Stimulated activated CD8-positive, alpha-beta memory T cell treated with anti-CD3 and anti-CD28 coated beads, Interleukin-12 subunit alpha, Interleukin-12 subunit beta, amount 100 ng/mL, for 1 hour (primary cell): ENCODE measurements around the gene IPO11.
"Not testable (repeated sequence)": the region's sequence is repeated elsewhere in the genome, so short reads cannot be mapped to it uniquely, and the experiment has no call there.

Experiments
- DNase-seq: peaks from one replicate; pipeline ENCODE4 v3.0.0-alpha.2; 2020; ENCODE audit warnings: low read depth

The IPO11 gene

DNA sequence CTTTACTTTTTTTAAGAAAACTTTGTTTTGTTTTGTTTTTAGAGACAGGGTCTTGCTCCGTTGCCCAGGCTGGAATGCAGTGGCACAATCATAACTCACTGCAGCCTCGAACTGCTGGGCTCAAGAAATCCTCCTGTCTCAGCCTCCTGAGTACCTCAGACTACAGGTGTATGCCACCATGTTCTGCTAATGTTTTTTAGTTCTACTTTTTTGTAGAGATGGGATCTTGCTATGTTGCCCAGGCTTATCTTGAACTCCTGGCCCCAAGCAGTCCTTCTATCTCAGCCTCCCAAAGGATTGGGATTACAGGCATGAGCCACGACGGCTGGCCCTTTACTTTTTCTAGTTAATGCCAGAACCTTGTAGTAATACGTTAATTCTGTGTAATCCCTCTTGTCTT lies 36.0 kb downstream of the IPO11 start:
- DNase-seq = no peak

DNA sequence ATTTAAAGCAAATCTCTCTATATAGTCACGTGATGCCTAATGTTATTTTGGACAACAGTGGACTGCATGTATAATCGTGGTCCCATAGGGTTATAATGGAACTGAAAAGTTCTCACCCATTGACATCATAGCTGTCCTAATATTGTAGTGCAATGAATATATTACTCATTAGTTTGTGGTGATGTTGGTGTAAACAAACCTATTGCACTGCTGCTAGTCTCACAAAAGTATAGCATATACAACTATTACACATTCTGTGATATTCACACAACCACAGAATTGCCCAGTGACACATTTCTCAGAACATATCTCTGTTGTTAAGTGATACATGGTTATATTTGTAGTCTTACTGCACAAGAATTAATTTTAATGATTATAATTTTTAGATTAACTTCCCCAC lies 37.7 kb downstream of the IPO11 start:
- no peak for DNase-seq

DNA sequence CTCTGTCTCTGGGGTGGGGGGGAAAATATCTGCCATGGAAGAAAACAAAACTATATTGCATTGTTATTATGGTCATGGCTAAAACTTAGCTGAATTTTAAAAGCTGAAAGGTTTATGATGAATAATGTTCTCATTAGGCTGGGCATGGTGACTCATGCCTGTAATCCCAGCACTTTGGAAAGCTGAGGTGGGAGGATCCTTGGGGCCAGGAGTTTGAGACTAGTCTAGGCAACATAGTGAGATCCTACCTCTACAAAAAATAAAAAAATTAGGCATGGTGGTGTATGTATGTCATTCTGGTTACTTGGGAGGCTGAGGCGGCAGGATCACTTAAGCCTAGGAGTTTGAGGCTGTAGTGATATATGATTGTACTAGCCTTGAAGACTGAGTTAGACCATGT lies 44.5 kb downstream of the IPO11 start:
- DNase-seq = no peak

DNA sequence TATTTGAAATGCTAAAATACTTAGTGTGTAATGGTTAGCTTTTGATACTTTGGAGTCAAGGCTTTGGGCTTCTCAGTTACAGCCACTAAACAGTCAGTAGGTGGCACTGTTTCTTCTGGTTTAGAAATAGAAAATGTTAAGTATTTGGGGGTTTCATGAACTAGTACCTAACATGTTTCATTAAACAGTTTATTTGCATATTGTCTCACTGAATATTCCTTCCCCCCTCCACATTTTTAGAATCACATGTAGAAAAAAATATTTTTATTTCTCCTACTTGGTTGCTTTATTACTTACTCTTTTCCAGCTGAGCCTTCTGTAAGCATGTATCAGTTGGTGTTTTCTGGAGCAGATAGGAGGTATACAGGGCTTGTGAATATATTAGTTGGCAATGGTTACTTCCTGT lies 48.0 kb downstream of the IPO11 start:
- DNase-seq = no peak

DNA sequence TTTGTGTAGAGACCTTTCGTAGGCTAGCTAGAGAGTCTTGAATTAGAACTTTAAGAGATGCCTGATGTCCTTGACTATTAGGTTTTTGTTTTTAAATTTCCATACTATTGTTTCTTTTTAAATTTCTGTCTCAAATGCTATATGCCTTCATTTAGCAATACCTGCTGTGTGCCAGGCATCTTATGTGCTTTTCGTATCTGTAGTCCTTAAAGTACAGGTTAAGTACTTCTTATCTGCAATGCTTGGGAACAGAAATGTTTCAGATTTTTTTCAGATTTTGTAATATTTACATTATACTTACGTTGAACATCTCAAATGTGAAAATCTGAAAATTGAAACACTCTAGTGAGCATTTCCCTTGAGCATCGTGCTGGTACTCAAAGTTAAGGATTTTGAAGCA lies 49.0 kb downstream of the IPO11 start:
- no peak for DNase-seq

DNA sequence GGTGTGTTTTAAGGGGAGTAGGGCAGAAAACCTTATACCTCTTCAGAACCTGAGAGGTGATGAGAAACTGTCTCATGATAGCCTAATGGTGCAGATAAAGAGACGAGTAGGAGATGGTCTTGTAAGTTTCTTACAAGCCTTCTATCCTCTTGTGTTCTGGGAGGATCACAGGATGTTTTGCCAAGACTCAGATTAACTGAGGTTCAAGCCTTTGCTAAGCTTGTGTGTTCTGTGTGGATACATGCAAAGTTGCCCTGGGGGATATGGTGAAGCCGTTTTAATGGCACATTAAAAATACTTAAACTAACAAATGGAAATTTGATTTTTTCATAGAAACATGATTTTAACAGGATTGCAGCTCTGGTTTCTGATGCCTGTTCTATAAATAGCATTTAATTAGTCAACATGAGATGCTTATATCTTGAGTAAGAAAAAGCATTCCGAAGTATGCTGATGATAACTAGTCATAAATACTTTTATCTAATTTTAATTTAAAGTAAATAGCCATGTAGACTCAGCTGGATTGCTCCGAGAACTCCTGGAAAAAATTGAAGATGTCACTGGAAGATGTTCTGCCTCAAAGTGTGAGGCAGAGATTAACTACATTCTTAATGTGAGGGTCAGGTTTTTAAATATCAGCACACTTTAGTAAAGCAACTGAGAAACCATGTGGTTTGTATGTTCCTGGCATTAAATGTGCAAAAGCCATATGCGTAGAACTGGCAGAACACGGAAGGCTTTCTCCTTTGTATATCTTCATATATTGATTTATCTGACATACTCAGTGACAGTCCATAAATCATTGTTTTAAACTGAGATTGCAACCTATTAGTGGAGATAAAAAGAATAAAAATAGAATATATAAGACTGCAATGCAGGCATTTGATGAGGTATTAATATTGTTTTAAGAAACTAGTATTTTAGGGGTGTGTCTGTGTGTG lies 53.7 kb downstream of the IPO11 start:
- DNase-seq = no peak

DNA sequence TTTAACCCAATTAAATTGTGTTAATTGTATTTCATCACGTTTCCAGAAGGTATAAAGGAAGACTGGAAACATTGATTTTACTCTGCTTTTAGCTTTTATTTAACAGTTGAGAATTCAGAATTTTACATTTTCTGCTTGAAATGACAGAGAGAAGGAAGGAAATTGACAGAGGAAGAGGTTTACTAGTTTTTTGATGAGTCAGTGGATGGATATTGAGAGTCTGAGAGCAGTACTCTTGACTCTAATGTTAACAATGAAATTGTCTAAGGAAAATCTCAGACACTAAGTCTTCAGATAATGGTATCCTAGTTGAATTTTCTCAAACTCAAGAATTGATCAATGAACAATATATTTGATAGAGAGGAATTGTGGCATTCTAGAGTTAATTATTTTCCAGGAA lies 60.6 kb downstream of the IPO11 start:
- DNase-seq = no peak

DNA sequence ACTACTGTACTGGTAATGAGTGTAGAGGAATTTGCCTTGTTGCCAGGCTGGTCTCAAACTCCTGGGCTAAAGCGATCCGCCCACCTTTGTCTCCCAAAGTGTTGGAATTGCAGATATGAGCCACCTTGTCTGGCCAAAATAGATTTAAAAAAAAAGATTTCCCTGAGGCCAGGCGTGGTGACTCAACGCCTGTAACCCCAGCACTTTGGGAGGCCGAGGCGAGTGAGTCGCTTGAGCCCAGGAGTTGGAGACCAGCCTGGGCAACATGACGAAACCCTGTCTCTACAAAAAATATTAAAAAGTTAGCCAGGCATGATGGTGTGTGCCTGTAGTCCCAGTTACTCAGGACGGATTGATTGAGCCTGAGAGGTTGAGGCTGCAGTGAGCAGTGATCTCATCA lies 62.5 kb downstream of the IPO11 start:
- no peak for DNase-seq

DNA sequence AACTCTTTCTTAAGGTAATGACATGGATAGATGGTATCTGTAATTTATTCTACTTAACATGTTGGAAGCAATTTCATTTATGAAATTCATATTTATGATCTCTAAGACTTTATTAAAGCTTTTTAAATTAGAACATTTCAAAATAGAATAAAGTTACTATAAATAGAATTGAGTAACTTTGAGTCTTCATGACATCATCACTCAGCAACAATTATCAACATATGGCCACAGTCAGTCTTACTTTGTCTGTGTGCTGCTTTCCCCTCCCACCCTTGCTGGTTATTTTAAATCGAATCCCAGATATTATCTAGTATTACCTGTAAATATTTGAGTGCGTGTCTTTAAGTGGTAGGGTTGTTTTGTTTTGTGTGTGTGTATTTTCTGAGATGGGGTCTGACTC lies 65.2 kb downstream of the IPO11 start:
- DNase-seq = no peak

DNA sequence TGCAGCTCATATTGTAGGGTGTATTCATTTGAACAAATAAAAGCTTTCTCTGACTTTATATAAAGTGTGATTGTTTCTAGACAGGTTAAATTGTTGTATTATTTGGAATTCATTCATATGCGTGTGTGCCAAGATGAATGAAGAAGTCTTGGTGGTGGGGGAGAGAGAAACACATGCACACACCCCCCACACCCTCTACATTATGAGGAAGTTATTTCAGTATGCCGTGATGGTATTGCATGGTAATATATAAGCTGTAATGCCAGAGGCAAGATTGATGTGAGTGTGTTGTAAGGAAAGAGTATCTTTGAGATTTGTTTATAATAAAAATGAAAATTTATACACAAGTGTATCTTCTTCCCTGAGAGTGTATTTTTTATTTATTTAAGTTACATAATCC lies 71.0 kb downstream of the IPO11 start:
- no peak for DNase-seq

DNA sequence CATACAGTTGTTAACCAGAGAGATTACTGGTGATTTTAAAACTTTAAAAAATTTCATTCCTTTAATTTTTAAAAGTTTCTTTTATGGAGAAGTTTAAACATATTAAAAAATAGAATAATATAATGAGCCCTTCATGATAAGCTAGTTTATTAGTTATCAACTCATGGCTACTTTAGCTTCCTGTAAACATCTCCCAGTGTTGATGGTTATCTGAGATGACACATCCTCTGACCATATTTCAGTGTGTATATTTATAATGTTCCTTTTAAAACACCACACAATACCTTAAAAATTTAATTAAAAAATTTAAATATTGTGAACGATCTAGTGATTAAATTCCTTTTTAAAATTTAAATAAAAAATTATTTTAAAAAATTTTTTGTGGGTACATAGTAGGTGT lies 74.1 kb downstream of the IPO11 start:
- no peak for DNase-seq

DNA sequence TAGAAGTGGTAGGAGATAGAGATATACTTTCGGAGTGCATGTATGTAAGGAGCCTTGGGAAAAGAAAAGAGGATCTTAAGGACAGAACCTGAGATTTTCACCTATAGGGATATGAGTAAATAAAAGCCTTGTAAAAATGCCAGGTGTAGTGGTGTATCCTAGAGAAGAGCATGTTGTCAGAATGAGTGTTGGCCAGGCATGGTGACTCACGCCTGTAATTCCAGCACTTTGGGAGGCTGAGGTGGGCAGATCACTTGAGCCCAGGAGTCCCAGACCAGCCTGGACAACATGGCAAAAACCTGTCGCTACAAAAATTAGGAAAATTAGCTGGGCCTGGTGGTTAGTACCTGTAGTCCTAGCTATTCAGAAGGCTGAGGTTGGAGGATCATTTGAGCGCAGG lies 76.0 kb downstream of the IPO11 start:
- no peak for DNase-seq

DNA sequence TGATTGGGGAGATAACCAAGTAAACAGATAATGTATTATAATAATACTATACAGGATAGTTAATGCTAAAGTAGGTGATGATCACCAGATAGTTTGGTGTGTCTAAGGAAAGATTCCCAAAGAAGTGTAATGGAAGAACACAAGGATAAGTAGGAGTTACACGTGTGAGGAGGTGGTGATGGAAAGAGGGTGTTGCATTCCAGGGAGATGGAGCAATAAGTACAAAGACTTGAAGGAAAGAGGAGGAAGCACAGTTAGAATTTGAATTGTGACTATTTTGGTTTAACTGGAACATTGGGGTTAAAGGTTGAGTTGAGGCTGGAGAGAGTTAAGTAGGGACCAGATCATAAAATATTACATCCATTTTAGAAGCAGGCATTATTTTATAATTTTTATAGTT lies 76.9 kb downstream of the IPO11 start:
- no peak for DNase-seq

DNA sequence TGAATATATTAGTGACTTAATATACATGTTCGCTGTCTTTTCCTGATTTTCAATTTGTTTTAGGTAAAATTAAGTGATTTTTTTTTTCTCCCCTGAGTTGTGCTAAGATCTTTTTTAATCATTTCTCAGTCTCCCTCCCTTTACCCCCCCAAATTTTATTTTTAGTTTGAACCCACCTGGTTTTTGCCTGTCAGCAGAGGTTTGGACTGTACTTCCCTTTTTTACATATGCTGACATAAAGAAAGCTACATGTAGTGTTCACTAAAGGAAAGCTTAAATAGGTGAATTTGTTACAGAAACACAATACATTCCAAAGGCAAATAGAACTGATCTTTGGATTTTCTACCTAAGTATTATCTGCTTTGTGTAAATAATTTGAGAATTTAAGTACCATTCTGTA lies 82.2 kb downstream of the IPO11 start:
- no peak for DNase-seq

DNA sequence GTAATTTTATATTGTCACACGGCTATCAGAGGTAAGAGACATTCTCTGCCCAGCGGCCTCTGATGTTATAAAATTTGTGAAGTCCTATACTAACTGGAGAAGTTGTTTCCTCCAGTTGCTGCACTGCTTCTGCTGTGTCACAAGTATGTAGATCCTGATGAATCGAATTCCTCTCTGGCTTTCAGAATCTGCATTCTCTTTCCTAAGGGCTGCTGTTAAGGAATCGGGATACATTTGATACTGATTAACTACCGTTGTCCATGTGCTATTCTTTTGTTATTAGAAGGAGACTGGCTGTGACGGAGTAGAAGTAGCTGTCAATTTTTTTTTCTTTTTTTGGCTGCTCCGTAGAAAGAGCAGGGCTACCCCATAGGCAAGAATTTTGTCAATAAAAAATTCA lies 84.3 kb downstream of the IPO11 start:
- no peak for DNase-seq

DNA sequence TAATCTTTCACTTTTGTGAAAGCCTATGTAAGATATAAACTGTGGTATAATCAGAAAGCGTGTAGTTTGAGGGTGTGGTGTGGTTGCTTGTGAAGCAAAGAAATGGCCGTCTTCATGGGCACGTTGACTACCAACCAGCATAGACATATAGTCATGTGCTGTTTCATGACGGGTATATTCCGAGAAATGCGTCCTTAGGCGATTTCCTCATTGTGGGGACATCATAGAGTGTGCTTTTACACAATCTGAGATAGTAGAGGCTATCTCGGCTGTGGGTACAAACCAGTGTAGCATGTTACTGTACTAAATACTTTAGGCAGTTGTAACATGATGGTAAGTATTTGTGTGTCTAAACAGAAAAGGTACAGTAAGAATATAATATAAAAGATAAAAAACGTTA lies 86.4 kb downstream of the IPO11 start:
- DNase-seq = no peak

DNA sequence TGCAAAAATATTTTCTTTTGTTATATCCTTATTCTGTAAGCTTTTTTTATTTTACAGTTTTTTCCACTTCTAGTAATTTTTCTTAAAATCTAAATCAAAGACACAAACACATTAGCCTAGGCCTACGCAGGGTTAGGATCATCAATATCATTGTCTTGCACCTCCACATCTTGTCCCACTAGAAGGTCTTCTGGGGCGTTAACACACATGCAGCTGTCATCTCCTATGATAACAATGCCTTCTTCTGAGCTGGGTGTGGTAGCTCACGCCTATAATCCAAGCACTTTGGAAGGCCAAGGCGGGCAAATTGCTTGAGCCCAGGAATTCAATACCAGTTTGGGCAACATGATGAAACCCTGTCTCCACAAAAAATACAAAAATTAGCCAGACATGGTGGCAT lies 87.2 kb downstream of the IPO11 start:
- DNase-seq = no peak

DNA sequence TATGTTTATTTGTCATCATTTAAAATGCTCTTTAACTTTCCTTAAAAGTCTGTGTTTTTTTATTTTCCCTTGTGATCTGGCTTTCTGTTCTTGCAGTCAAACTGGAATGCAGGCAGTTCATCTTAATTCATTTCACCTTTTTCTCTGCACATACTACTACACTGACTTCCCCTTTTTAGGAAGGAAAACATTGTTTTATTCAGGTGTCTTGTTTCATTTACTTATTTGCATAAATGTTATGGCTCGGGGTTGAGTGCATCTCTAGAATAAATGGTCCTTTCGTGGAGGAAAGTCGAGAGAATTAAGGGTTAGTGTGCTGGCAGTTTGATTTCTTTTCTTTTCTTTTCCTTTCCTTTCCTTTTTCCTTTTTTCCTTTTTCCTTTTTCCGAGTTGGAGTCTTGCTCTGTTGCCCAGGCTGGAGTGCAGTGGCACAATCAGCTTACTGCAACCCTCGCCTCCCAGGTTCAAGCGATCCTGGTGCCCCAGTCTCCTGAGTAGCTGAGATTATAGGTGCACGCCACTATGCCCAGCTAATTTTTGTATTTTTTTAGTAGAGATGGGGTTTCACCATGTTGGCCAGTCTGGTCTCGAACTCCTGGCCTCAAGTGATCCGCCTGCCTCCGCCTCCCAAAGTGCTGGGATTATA lies 90.0 kb downstream of the IPO11 start:
- DNase-seq = no peak

DNA sequence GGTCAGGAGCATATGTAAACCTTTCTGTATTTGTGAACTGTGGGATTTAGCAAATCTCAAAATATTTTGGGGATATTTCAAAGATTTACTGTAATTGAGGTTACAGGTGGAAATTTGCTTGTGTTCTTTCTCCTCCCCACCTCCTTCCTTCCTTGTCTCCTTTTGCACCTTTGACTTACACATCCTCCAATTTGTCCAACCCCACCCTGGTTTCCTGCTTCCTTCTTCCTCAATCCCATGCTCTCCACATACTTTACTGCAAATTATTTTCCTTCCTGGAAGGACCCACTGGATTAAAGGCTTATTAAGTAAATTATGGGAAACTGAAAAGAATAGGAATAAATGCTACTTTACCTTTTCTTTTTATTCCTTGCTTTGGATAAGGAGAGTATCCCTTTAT lies 91.6 kb downstream of the IPO11 start:
- DNase-seq = no peak

DNA sequence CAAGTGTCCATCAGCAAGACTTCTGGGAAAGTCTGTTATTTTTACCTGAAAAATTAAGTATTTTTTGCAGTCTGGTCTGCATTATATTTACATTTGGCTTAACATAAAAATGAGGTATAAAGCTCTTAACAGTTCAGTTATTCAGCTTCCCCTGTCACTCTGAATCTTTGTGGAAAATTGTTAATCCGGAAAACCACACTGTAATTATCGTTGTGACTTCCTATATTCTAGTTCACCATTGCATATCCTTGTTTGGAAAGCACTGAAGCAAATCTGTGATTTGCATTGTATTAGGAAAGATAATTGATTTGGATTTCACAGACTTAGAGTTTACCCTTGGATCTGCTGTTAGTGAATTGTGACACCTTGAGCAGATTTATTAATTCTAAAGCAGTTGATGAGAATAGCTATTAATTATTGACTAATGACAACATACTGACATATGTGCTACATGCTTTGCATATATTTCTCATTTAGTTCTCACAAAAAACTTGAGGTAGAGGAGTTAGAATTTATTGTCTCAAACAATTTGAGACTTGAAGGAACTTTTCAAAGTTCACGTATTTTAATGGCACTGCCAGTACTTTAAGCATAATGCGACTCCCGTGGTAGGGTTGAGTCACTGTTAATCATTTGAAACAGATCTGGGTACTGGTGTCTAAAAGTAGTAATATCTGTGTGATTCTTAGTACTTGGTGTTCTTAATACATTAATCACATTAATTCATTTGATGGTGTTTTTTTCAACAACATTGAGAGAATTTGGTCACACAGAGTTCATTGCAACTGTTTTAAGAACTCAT lies 94.3 kb downstream of the IPO11 start:
- DNase-seq = no peak

DNA sequence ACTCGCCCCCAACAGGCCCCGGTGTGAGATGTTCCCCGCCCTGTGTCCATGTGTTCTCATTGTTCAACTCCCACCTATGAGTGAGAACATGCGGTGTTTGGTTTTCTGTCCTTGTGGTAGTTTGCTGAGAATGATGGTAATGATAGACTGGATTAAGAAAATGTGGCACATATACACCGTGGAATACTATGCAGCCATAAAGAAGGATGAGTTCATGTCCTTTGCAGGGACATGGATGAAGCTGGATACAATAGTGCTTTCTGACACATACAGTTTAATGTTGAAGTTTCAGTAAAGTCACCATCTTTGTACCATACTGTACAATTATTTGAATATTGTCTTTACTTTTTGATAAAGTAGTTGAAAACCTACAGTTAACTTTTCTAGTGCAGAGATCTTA lies 96.2 kb downstream of the IPO11 start:
- not testable (repeated sequence) for DNase-seq

DNA sequence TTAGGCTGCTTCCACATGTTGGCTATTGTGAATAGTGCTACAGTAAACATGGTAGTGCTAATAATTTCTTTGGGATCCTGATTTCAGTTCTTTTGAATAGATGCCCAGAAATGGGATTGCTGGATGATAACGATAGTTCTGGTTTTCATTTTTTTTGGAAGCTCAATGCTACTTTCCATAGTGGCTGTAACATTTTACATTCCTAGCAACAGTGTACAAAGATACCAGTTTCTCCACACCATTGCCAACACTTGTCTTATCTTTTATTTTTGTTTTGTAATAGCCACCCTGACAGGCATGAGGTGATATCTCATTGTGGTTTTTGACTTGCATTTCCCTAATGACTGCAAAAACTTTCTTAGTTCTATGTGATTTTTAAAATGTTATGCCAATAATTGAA lies 97.2 kb downstream of the IPO11 start:
- DNase-seq = no peak

DNA sequence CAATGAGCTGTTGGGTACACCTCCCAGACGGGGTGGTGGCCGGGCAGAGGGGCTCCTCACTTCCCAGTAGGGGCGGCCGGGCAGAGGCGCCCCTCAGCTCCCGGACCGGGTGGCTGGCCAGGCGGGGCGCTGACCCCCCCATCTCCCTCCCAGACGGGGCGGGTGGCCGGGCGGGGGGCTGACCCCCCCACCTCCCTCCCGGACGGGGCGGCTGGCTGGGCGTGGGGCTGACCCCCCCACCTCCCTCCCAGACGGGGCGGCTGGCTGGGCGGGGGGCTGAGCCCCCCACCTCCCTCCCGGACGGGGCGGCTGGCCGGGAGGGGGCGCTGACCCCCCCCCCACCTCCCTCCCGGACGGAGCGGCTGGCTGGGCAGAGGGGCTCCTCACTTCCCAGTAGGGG lies 100.5 kb downstream of the IPO11 start:
- not testable (repeated sequence) for DNase-seq
